ENCODE data around the gene GJB2. TPM values are rescaled to one million over a fixed set of nuclear protein-coding genes. Genes with fewer than 3 reads are reported as not detected.

Gene GJB2
- total RNA-seq, 1 experiment from 2014 or later = 5.5 TPM

DNA sequence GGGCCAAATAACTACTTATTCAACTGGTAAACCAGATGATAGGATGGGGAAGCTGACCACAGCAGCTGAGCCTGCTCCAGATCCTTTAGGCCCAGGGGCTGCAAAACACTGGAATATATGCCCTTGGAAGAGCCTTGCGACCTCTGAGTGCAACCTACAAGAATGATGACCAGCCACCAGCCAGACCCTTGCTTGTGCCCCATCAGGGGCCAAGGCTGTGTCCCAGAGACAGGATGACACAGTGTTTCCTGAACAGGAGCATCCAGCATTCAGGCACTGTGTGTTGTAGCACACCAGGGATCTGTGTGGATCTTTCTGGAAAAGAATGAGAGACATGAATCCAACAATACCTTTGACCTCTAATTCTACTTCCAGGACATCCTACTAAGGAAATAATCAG is 46.4 kb downstream of the GJB2 start:
- H3K79me2 ChIP-seq (ENCODE audit: low read depth) = no peaks in the 10 kb centered on the region
- H3K9me3 ChIP-seq (ENCODE audit: insufficient read depth, low read depth) = no peaks in the 10 kb centered on the region
- no peaks in the 10 kb centered on the region for H3K27me3 ChIP-seq (ENCODE audit: insufficient read depth, low read depth)
- H3K4me3 ChIP-seq = no peak overlapping the region
- H3K4me2 ChIP-seq = no peak overlapping the region
- DNase-seq = no peak
- no peaks in the 10 kb centered on the region for H3K4me1 ChIP-seq (replicated peaks; ENCODE audit: insufficient read depth)
- H3K9me2 ChIP-seq (ENCODE audit: insufficient read depth) = no peaks in the 10 kb centered on the region
- TF ChIP-seq EZH2 (IDR thresholded peaks at IDR 0.05; ENCODE audit: low read depth) = no peak
- TF ChIP-seq, protein P1, sequence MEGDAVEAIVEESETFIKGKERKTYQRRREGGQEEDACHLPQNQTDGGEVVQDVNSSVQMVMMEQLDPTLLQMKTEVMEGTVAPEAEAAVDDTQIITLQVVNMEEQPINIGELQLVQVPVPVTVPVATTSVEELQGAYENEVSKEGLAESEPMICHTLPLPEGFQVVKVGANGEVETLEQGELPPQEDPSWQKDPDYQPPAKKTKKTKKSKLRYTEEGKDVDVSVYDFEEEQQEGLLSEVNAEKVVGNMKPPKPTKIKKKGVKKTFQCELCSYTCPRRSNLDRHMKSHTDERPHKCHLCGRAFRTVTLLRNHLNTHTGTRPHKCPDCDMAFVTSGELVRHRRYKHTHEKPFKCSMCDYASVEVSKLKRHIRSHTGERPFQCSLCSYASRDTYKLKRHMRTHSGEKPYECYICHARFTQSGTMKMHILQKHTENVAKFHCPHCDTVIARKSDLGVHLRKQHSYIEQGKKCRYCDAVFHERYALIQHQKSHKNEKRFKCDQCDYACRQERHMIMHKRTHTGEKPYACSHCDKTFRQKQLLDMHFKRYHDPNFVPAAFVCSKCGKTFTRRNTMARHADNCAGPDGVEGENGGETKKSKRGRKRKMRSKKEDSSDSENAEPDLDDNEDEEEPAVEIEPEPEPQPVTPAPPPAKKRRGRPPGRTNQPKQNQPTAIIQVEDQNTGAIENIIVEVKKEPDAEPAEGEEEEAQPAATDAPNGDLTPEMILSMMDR (conservative IDR thresholded peaks at IDR 0.05) = no peak
- ChIA-PET CTCF (no interaction called here), POLR2A (ENCODE audit: unreplicated experiment) (no interaction called here)
- BruUV-seq (replicated peaks) = no TSS peak
- intact Hi-C loops (cut with micrococcal nuclease; ENCODE audit: unreplicated experiment) = no loop called here
- no peaks in the 10 kb centered on the region for H3F3A ChIP-seq (ENCODE audit: insufficient read depth, low read depth)
- H3K36me3 ChIP-seq (ENCODE audit: low read depth) = no peaks in the 10 kb centered on the region
- no peaks in the 10 kb centered on the region for H4K20me1 ChIP-seq (ENCODE audit: insufficient read depth)
- no peak overlapping the region for H2AFZ ChIP-seq
- no peak overlapping the region for H3K27ac ChIP-seq

DNA sequence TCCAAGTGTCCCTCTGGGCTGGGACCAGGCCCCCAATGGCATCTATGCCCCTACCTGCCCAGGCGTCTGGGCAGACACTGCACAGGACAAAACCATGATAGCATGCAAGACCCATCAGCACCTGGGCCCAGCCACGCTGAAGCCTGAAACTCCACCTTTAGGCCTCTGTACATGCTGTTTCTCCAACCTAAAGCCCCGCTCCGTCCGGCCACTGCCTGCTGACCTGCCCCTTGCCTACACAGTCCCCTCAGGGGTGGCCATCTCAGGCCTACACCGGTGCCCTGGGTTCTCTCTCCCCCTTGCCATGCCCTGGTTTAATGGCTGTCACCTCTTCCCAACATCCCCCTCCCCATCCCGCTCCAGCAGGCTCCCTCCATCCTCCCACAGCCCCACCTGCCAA is 47.2 kb downstream of the GJB2 start:
- TF ChIP-seq EZH2 (IDR thresholded peaks at IDR 0.05; ENCODE audit: low read depth) = no peak
- TF ChIP-seq, protein P1 (conservative IDR thresholded peaks at IDR 0.05) = no peak
- Histone ChIP-seq H3K36me3 (ENCODE audit: low read depth) (no peaks in the 10 kb centered on the region), H3K27ac (no peak overlapping the region), H3K9me3 (ENCODE audit: insufficient read depth, low read depth) (no peaks in the 10 kb centered on the region), H4K20me1 (ENCODE audit: insufficient read depth) (no peaks in the 10 kb centered on the region), H2AFZ (no peak overlapping the region), H3K4me3 (no peak overlapping the region), H3K4me1 (replicated peaks; ENCODE audit: insufficient read depth) (no peaks in the 10 kb centered on the region), H3K27me3 (ENCODE audit: insufficient read depth, low read depth) (no peaks in the 10 kb centered on the region), H3K9me2 (ENCODE audit: insufficient read depth) (no peaks in the 10 kb centered on the region), H3K79me2 (ENCODE audit: low read depth) (no peaks in the 10 kb centered on the region), H3K4me2 (no peak overlapping the region), H3F3A (ENCODE audit: insufficient read depth, low read depth) (no peaks in the 10 kb centered on the region)
- DNase-seq = no peak
- ChIA-PET CTCF (no interaction called here), POLR2A (ENCODE audit: unreplicated experiment) (no interaction called here)
- no TSS peak for BruUV-seq (replicated peaks)
- intact Hi-C loops (cut with micrococcal nuclease; ENCODE audit: unreplicated experiment) = no loop called here

GRCh38 chr13:20144141-20144850 is 48.4 kb downstream of the GJB2 start:
- Histone ChIP-seq H3K4me3 (no peak overlapping the region), H2AFZ (no peak overlapping the region), H3K79me2 (ENCODE audit: low read depth) (no peaks in the 10 kb centered on the region), H4K20me1 (ENCODE audit: insufficient read depth) (no peaks in the 10 kb centered on the region), H3K27ac (no peak overlapping the region), H3K9me3 (ENCODE audit: insufficient read depth, low read depth) (no peaks in the 10 kb centered on the region), H3K9me2 (ENCODE audit: insufficient read depth) (no peaks in the 10 kb centered on the region), H3K27me3 (ENCODE audit: insufficient read depth, low read depth) (no peaks in the 10 kb centered on the region), H3K36me3 (ENCODE audit: low read depth) (no peaks in the 10 kb centered on the region), H3K4me1 (replicated peaks; ENCODE audit: insufficient read depth) (no peaks in the 10 kb centered on the region), H3K4me2 (no peak overlapping the region), H3F3A (ENCODE audit: insufficient read depth, low read depth) (no peaks in the 10 kb centered on the region)
- DNase-seq = no peak
- intact Hi-C loops (cut with micrococcal nuclease; ENCODE audit: unreplicated experiment) = no loop called here
- ChIA-PET CTCF (no interaction called here), POLR2A (ENCODE audit: unreplicated experiment) (interaction anchor here (0.6 kb wide), 1 partner anchor 7 kb away, joined by 5 read pairs; no protein-coding TSS in a partner anchor)
- TF ChIP-seq, protein P1 (conservative IDR thresholded peaks at IDR 0.05) = no peak
- BruUV-seq (replicated peaks) = no TSS peak

All from PC-9 (cell line).